NB4 (cell line): ENCODE data around the gene MTHFD2L.

ENCODE experiments used
- DNase-seq: peaks from one replicate; pipeline ENCODE4 v3.0.0; 2010; ENCODE audit warnings: low read depth
- H3K4me3 ChIP-seq: one replicate; pipeline ENCODE4 v1.5.1; 2011; ENCODE audit warnings: mild to moderate bottlenecking, low read depth, low read length, moderate library complexity
- MYC ChIP-seq: IDR thresholded peaks from 2 replicates; pipeline ENCODE4 v1.6.1; 2011; ENCODE audit warnings: low read depth, low read length
- POLR2A ChIP-seq: IDR thresholded peaks from 2 replicates; pipeline ENCODE4 v1.6.1; 2011; ENCODE audit warnings: mild to moderate bottlenecking; ENCODE audit not compliant: insufficient read length; ENCODE audit errors: extremely low read depth
- TF ChIP-seq, protein P1 (sequence below): IDR thresholded peaks from 2 replicates; pipeline ENCODE4 v1.6.1; 2011; ENCODE audit warnings: low read depth, low read length
- TF ChIP-seq, protein P2 (sequence below): IDR thresholded peaks from one replicate; pipeline ENCODE4 v1.5.1; 2012; ENCODE audit warnings: low read depth, low read length

The MTHFD2L gene

DNA sequence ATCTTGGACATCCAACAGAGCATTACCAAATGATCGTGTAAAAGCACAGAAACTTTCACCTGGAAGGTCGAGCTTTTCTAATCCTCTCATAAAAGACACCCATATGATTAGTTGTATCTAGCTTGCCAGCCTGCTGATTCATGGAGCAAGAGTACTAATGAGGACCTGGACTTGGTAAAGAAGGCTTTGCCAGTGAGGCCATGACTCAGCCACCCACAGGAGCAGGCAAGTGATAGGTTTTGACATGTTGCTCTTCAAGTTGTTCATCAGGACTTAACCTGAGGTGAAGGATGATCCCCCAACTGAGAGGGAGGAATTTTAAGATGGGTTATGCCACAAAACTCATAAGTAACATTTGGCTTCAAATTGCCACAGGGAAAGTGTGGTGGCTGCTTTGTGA lies 125.7 kb downstream of the MTHFD2L start:
- no peak overlapping the region for H3K4me3 ChIP-seq
- TF ChIP-seq, protein P1, sequence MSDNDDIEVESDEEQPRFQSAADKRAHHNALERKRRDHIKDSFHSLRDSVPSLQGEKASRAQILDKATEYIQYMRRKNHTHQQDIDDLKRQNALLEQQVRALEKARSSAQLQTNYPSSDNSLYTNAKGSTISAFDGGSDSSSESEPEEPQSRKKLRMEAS, result no peak
- TF ChIP-seq, protein P2, sequence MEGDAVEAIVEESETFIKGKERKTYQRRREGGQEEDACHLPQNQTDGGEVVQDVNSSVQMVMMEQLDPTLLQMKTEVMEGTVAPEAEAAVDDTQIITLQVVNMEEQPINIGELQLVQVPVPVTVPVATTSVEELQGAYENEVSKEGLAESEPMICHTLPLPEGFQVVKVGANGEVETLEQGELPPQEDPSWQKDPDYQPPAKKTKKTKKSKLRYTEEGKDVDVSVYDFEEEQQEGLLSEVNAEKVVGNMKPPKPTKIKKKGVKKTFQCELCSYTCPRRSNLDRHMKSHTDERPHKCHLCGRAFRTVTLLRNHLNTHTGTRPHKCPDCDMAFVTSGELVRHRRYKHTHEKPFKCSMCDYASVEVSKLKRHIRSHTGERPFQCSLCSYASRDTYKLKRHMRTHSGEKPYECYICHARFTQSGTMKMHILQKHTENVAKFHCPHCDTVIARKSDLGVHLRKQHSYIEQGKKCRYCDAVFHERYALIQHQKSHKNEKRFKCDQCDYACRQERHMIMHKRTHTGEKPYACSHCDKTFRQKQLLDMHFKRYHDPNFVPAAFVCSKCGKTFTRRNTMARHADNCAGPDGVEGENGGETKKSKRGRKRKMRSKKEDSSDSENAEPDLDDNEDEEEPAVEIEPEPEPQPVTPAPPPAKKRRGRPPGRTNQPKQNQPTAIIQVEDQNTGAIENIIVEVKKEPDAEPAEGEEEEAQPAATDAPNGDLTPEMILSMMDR, result no peak
- TF ChIP-seq POLR2A (no peak), MYC (no peak)
- no peak for DNase-seq

DNA sequence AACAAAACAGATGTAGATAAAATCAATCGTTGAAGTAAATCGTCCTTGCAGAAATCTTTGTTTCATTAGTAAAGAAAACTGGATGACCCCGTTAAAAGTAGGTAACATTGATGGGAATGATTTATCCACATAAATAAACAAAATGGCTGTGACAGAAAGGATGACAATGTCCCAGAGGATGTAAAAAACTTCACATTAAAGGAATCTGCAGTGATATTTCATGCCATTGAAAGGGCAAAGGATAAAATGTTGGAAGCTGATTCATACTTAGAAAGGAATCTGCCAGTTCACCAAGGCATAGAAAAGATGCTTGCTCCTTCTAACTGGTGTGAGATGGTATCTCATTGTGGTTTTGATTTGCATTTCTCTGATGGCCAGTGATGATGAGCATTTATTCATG lies 126.1 kb downstream of the MTHFD2L start:
- TF ChIP-seq POLR2A, result no peak
- TF ChIP-seq, protein P1, result no peak
- TF ChIP-seq, protein P2, result no peak
- no peak for TF ChIP-seq MYC
- DNase-seq, result no peak
- no peak overlapping the region for H3K4me3 ChIP-seq

DNA sequence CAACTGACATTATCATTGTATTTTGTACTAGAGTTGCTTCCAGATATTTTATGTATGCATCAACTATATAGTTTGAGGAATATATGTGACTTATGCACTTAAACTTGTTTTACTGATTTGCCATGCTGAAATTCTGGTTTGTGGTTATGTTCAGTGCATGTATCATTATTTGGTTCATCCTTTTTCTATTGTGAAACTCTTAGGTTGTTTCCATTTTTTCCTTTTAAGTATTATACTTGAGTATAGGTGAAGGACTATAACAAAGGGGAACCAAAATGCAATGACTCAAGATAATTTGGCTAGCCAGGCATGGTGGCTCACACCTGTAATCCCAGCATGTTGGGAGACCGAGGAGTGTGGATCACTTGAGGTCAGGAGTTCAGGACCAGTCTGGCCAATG lies 129.2 kb downstream of the MTHFD2L start:
- no peak for TF ChIP-seq POLR2A
- DNase-seq, result no peak
- H3K4me3 ChIP-seq, result no peak overlapping the region

DNA sequence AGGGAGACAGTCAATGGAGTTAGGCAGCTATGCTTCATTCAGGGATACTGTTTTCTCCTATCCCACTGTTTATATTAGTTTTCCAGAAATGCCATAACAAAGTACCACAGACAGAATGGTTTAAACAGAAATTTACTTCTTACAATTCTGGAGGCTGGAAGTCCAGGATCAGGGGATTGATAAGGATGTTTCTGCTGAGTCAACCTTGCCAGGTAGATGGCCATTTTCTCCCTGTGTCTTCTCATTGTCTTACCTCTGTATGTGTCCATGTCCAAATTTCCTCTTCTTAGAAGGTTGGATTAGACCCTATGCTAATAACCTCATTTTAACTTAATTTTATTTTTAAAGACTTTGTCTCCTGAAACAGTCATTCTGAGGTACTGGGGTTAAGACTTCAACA lies 129.9 kb downstream of the MTHFD2L start:
- TF ChIP-seq POLR2A, result no peak
- DNase-seq, result no peak

DNA sequence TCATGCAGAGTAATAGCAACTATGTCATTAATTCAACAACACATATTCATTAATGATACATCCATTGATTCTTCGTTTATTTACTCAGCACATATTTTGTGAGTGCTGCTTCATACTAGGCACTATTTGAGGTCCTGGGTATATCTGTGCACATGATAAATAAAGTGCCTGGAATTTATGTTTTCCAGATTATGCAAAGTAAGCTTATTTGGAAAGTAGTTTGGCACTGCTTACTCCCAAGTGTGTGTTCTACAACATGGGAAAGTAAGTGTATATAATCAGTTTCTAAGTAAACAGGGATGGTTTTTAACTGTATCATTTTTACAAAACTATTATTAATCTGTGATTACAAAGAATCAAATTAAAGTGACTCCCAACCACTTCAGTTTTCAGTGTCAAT lies 133.6 kb downstream of the MTHFD2L start:
- no peak for DNase-seq
- TF ChIP-seq POLR2A (no peak), MYC (no peak)
- TF ChIP-seq, protein P1, result no peak
- TF ChIP-seq, protein P2, result no peak
- no peak overlapping the region for H3K4me3 ChIP-seq

More for the DNA sequence above, 129.9 kb downstream of the MTHFD2L start:
- no peak overlapping the region for H3K4me3 ChIP-seq

DNA sequence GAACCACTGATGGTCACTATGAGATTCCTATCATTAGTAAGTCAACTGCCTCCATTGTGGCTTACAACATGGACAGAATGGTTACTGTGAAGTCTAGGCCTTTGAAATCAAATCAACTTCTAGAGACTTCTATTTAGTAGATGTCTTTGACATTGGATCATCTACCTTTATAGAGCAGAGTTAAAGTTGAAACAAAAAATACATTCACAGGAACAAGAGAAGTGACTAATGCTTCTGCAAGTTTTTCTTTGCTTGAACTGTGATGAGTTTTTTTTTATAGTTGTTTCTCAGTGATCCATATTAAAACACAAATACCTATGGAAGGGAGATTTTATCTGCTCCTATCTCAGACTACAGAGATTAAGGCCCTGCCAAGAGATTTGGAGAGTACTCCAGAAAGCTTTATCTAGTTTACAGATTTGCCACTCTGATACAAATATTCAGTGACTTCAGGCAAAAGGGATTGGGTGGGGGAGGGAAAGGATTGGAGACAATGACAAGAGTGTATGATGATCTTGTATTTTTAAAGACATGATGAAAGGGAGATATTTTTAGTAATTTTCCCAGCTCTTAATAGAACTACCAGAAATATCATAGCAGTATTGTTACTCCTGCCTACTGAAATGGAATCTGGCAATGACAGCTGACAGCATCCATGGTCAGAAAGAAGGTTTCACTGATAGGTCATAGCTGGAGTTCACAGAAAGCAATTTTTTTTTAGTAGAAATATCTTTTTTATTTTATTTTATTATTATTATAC lies 134.4 kb downstream of the MTHFD2L start:
- TF ChIP-seq, protein P1, result no peak
- TF ChIP-seq POLR2A, result no peak
- TF ChIP-seq, protein P2, result no peak
- TF ChIP-seq MYC, result no peak
- H3K4me3 ChIP-seq, result no peak overlapping the region
- DNase-seq, result no peak

DNA sequence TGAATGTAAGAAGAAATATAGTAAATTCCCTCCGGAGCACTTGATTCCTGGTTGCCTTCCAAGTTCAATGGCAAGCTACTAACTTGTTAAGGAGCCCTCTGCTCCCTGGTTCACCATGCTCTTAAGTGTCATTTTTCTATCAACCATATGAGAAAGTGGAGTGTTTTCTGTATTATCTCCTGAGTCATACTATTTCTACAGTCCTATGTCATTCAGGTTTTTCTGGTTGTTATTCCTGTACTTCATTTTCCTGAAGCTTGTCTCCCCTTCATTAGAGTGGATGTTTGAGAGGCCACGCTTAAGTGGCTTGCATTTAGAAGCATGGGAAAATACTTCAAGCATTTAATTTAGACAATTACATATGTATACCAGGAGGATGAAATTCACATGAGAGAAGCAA lies 135.6 kb downstream of the MTHFD2L start:
- H3K4me3 ChIP-seq, result no peak overlapping the region
- DNase-seq, result no peak
- TF ChIP-seq, protein P1, result no peak
- TF ChIP-seq, protein P2, result no peak
- TF ChIP-seq POLR2A (no peak), MYC (no peak)
